HG03571 (cell line): ENCODE data around the gene NFKB2.

Source experiments
- ATAC-seq: cut with Tn5 transposase; IDR thresholded peaks from one replicate; pipeline ENCODE4 v1.9.1; 2021; ENCODE audit not compliant: unreplicated experiment

Gene NFKB2

GRCh38 chr10:102407425-102408130, 12.1 kb downstream of the NFKB2 start:
- no peak for ATAC-seq

GRCh38 chr10:102408131-102408727, 12.7 kb downstream of the NFKB2 start:
- no peak for ATAC-seq

- ATAC-seq: no peak
Observed at GRCh38 chr10:102408728-102409603, 13.5 kb downstream of the NFKB2 start.

- ATAC-seq: no peak
Observed at GRCh38 chr10:102409604-102410428, 14.3 kb downstream of the NFKB2 start.

- ATAC-seq: no peak
Observed at GRCh38 chr10:102410429-102411073, 15.0 kb downstream of the NFKB2 start.

GRCh38 chr10:102411341-102412255, 16.1 kb downstream of the NFKB2 start:
- no peak for ATAC-seq

GRCh38 chr10:102412293-102412692, 16.8 kb downstream of the NFKB2 start:
- no peak for ATAC-seq

GRCh38 chr10:102413053-102413705, 17.7 kb downstream of the NFKB2 start:
- ATAC-seq: no peak

- ATAC-seq: no peak
Observed at GRCh38 chr10:102413806-102414561, 18.5 kb downstream of the NFKB2 start.

GRCh38 chr10:102414749-102415148, 19.2 kb downstream of the NFKB2 start:
- ATAC-seq: no peak

GRCh38 chr10:102416283-102416682, 20.8 kb downstream of the NFKB2 start:
- ATAC-seq: no peak

- no peak for ATAC-seq
Observed at GRCh38 chr10:102416695-102417094, 21.2 kb downstream of the NFKB2 start.

GRCh38 chr10:102418622-102419268, 23.2 kb downstream of the NFKB2 start, which contains the start of gene PSD:
TSS of gene PSD (minus strand) at chr10:102418785. CDS start at chr10:102417038, 1,747 bp downstream.
- no peak for ATAC-seq

GRCh38 chr10:102419269-102420180, 24.0 kb downstream of the NFKB2 start:
- ATAC-seq: no peak

- no peak for ATAC-seq
Observed at GRCh38 chr10:102420181-102420713, 24.7 kb downstream of the NFKB2 start.
